Ureter (tissue), 1 donor: ENCODE data around the gene GID8. TPM values are rescaled to one million over a fixed set of nuclear protein-coding genes. Genes with fewer than 3 reads are reported as not detected.
"Not testable (repeated sequence)": the region's sequence is repeated elsewhere in the genome, so short reads cannot be mapped to it uniquely, and the experiment has no call there.

Source experiments
- DNase-seq: peaks from one replicate; pipeline ENCODE4 v3.0.0-alpha.2; 2020; ENCODE audit warnings: low spot score
- total RNA-seq: library from RNA; stranded (reverse); gene quantifications from one replicate; pipeline ENCODE4 v1.2.4, GENCODE V29; 2023
- donor health status: DM: yes; HTN: yes; CAD: no.

The GID8 gene
- total RNA-seq, 1 donor from 2014 or later, result 43.1 TPM

GRCh38 chr20:62922451-62922921, 15.5 kb upstream of the GID8 start:
- no peak for DNase-seq

DNA sequence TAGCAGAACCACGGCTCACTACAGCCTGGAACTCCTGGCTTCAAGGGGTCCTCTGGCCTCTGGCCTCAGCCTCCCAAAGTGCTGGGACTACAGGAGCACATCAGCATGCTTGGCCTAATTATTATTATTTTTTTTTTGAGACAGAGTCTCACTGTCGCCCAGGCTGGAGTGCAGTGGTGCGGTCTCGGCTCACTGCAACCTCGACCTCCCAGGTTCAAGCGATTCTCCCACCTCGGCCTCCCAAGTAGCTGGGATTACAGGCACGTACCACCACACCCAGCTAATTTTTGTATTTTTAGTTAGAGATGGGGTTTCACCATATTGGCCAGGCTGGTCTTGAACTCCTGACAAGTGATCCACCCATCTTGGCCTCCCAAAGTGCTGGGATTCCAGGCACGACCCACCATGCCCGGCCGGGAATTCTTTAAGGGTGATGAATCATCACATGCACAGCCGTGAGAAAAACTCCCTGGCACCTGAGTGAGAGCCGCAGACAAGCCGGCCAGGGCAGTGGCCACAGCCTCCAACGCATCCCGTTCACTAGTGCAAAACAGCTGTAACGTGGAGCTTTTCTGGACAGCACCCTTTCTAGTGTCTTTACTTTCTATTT, 14.8 kb upstream of the GID8 start:
- DNase-seq, result not testable (repeated sequence)

DNA sequence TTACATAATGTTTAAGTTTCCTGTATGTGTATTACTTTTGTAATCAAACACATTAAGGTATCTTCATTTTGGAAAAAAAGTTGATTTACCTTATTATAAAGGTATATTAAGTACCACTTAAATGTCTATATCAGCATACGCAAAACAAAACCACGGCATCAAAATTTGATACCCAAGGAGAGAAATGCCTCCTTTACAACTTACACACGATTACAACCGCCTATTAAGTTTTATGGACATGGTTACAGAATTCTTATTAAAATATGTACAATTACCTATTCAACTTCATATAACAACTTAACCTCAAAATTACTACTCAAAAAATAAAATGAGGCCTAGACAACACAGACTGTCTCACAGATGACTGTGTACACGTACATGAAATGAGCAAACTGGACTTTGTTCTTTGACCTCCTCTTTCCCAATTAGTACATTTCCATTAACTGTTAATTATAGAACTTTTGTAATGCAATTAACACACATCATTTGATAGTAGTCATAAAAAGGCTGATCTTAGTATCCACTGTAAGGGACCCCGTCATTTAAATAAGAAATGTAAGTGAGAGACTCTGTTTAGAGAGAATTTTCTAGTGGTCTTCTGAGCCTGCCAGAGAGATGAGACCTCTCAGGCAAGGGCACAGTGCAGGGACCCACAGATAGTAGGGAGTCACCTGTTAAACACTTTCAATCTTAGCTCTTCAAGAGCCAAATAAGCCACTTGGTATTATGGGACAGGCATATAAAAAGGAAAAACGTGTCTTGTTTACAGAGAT, 14.1 kb upstream of the GID8 start:
- no peak for DNase-seq

GRCh38 chr20:62924442-62925075, 13.4 kb upstream of the GID8 start:
- DNase-seq, result no peak

GRCh38 chr20:62925076-62925419, 12.9 kb upstream of the GID8 start:
- no peak for DNase-seq

- DNase-seq, result no peak
Observed at GRCh38 chr20:62925420-62926228, 12.3 kb upstream of the GID8 start.

DNA sequence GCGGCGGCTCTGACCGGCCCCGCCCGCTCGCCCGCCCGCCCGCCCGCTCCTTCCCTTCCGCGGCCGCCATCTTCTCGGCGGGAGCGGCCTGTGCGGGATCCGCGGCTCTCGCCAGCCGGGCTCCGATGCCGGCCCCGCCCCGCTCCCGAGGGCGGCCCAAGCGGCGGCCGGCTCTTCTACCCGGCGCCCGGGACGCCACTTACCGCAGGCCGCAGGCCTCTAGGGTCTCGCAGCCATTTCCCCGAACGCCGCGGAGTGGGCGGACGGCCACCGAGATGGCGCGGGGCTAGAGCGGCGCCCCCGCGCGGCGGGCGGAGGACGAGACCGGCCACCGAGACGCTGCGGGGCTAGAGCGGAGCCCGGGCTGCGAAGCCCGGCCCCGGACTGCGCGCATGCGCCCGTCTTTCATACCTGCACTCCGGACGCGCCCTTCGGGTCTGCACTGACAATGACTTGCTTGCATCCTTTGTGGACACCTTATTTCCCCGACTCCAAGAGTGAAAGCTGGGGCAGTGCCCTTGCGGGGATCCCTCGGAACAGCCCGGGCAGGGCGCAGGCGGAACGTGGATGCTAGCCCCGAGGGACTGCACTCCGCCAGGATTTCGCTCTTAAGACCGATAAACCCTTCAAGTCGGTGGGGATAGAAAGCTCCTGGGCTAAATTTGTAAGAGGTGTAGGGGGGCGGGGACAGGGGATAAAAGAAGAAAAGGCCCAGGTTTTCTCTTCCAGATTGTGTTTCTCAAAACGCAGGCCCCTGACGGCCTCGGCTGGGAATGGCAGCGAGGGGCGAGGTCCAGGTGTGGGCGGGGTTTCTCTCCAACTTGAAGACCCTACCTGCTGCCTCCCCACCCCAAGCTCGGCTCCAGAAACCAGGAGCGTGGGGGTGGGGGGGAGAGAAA, 11.5 kb upstream of the GID8 start, which contains the start of gene DIDO1:
Gene DIDO1, minus strand, starts transcription at position 277 of the 899 bp plus-strand sequence.
- peak; percentile 88 for DNase-seq

DNA sequence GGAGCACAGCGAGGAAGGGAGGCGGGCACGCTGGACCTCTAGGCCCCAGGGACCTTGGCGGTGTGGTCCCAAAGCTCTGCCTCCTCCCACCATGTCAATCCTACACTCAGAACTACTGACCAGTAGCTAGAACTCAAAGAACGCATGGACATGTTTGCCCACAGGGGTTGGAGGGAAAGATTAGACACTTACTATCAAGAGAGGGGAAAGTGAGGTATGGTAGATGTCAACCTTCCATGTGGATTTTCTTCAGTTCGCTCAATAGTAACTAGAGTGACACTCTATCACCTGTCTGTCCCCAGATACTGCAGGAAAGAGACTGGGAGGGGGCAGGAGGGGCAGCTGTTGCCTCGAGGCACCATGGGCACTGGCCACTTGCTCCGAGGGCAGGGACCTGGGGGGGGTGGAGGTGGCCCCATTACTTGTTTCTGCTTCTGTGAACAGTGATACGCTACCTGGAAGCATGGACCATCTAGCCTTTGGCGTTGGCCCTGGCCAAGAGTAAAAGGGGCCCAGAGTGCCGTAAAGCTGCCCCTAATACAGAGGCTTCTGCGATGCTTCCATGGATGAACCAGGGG, 10.7 kb upstream of the GID8 start:
- DNase-seq, result no peak

- no peak for DNase-seq
Observed at GRCh38 chr20:62928246-62928939, 9.6 kb upstream of the GID8 start.

DNA sequence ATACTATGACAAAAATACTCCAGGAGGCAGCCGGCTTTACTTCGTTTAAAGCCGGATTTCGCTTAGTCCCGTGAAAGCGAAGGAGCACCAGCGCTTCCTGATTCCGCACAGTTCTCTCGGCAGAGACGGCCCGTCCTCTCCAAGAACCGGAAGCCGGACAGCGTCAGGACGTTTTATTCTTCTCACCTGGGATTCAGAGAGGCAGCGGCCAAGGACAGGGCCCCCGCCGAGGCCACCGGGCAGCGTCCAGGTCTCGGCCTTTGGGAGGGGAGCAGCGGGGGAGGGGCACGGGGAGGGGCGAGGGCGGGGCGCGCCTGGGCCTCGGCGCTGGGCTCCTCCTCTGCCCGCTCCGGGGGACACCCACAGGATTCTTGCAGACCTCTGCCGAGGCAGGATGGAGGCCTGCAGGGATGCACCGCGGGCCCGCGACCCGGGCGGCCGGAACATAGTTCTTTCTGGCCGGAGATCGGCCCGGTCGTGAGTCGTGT, 8.9 kb upstream of the GID8 start:
- DNase-seq, result peak; percentile 67

- no peak for DNase-seq
Observed at GRCh38 chr20:62931464-62931863, 6.5 kb upstream of the GID8 start.

GRCh38 chr20:62933966-62934365, 4.0 kb upstream of the GID8 start:
- no peak for DNase-seq

DNA sequence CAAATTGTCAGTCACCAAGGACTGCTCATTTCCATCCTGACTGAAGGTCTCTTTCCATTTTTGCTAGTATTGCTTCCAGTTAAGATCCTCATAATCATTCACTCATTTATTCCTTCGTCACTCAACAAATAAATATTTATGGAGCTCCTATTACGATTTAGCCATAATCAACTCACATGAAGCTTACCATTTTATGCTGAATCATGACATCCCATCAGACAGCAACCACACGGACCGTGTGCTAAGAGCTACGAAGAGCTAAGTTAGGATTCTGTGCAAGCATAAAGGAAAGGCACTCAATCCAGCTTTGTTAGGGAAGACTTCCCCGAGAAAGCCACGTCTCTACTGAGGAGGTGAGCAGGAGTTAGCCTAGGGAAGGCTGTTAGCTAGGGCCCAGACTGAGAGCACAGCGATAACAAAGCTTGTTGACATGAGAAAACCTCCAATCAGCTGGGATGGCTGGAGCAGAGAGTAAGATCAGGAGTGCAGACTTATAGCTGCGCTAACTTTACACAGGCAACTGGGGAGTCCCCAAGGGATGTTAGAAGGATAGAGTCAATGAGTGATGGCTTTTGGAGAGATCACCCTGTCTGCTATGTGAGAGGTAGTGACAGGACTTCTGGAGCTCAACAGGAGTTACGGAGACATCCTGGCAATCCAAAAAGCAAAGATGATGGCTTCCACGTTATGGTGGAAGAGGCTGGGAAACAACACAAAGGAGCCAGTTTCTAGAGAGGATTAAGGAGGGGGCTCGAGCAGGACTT, 2.6 kb upstream of the GID8 start:
- DNase-seq, result no peak

DNA sequence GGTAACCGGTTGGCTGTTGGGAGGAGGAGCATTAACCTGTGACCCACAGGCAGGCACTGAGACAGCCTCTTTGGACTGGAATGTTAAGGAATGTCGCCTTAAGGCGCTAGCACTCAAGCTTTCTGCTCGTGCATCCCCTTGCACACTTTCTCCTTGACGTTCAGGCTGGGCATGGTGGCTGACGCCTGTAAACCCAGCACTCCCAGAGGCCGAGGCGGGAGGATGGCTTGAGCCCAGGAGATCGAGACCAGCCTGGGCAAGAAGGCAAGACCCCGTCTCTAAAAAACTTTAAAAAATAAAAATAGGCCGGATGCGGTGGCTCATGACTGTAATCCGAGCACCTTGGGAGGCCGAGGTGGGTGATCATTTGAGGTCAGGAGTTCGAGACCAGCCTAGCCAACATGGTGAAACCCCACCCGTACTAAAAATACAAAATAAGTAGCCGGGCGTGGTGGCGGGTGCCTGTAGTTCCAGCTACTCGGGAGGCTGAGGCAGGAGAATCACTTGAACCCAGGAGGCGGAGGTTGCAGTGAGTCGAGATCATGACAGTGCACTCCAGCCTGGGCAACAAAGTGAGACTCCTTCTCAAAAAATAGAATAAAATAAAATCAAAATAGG, 1.9 kb upstream of the GID8 start:
- DNase-seq, result no peak

DNA sequence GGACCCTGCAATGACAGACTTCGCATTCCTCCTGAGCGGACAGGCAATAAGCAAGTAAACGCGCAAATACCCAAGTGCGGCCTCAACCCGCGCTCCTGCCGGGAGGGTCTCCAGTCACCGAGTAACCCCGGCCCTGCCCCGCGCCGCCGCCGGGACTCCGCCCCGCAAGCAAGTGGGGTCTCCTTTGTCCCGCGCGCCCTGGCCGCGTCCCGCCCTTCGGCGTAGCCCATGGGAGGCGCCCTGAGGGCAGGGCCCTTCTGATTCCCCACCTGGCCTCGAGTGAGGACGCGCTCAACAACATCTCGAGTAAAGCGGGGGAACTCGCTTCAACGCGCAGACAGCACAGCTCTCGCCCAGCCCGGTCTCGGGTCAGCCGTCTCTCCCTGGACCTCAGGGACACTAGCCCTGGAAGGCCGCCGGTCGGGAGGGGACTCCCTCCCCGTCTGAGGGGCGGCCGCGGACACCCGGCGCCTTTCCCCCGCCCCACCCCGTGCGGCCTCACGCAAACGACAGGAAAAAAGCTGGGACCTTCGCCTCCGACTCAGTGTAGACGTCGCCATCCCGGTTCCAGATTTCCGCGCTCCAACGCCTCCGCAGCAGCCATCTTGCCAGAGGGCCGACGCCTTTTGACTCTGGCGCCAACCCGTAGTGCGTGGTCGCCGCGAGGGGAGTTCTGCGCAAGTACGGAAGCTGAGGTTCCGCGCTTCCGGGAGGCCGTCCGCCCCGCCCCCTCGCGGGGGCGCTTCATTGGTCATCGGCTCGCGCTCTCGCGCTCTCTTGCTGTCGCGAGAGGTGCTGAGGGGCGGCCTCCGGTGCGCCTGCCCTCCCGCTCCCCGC, 461 bp upstream of the GID8 start:
- peak; percentile 98 for DNase-seq

GRCh38 chr20:62940875-62941274, 2.9 kb downstream of the GID8 start:
- DNase-seq, result no peak

GRCh38 chr20:62941792-62942191, 3.8 kb downstream of the GID8 start:
- DNase-seq, result no peak

DNA sequence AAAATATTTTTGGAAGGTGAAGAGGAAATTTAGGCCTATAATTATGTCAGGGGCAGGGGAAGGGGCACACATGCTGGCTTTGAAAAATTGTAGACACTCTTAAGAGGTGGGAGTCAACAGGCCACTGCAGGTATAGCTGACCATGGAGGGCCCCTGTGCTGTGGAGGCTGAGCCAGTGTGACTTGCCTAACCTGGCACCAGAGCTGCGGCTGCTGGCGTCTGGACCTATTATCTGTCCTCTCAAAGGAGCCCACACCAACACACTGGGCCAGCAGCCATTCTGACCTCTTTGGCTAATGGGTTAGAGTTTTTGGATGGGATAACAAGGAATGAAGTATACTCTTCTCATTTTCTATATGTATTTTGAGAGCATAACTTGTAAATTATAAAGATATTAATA, 4.5 kb downstream of the GID8 start:
- DNase-seq, result no peak
